ENCODE data around the gene TATDN3. TPM values are rescaled to one million over a fixed set of nuclear protein-coding genes. Genes with fewer than 3 reads are reported as not detected.
A peak's percentile ranks its signal among the peaks of the same experiment; 100 is the strongest.

The TATDN3 gene
- total RNA-seq, 2 experiments from 2014 or later: 35.4 to 52.5 TPM

DNA sequence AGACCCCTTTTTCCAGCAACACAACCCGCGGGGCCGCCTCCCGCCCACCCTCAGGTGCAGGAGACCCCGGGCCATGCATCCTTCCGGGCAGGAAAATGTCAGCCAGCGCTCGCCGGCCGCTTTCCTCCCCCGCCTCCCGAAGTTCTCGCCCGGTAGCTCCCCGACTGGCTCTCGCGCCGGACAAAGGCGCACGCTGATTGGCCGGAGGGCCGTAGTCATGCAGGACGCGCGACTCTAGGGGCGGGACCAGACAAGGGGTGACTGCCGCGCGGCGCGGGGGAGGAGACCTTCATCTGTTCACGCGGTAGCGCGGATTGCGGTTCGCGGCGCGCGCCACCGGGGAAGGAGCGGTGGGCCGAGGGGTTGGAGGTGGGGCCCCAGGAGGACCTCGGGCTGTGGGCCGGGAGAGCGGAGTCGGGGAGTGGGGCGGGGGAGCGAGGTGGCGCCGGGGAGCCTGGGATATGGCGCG lies 66.3 kb downstream of the TATDN3 start, which contains the start of gene FLVCR1:
FLVCR1 (plus strand) TSS at position 284 of the 469 bp plus-strand sequence; CDS start at position 462, 178 bp downstream.
- peak; percentile 97 for DNase-seq (ENCODE audit: low spot score)
- BruUV-seq (replicated peaks): no TSS peak
- peak within 1 kb of the TSS; percentile 81 for H3K4me2 ChIP-seq (ENCODE audit: low read length)
- CTCF ChIA-PET (ENCODE audit: unreplicated experiment): interaction anchor here (0.6 kb wide), 2 partner anchors 14 to 402 kb away, joined by 3 read pairs; no protein-coding TSS in a partner anchor
- peak within 1 kb of the TSS; percentile 49 for H3K27ac ChIP-seq (ENCODE audit: low read depth, low read length, poor library complexity, severe bottlenecking)
- POLR2A ChIA-PET: interaction anchor here (0.6 to 1.7 kb wide), 9 partner anchors 10 to 280 kb away, joined by 3 to 15 read pairs (median 5); partner anchors contain the start of genes NSL1 and TATDN3
- H3K9me2 ChIP-seq (ENCODE audit: insufficient read depth, low read length): no peaks in the 10 kb centered on the region
- H4K20me1 ChIP-seq (ENCODE audit: insufficient read depth, low read length): no peaks in the 10 kb centered on the region
- intact Hi-C loops (cut with micrococcal nuclease; ENCODE audit: unreplicated experiment): loop anchor here (1.0 to 10.0 kb wide), 3 partner anchors 41 to 1183 kb away; partner anchors contain the start of gene NEK2
- peak within 1 kb of the TSS; percentile 80 for H3K4me3 ChIP-seq (ENCODE audit: low read depth, low read length, poor library complexity, severe bottlenecking)
- H3K9me3 ChIP-seq (ENCODE audit: low read length): peaks cover 6% of the 10 kb centered on the region; the same call in 1 of the 2 replicates
- peaks cover 29% of the 10 kb centered on the region for H3K36me3 ChIP-seq (ENCODE audit: insufficient read depth, low read length)
- peaks cover 59% of the 10 kb centered on the region for H3K79me2 ChIP-seq (ENCODE audit: insufficient read depth, low read depth, low read length)
- TF ChIP-seq EZH2phosphoT487 (IDR thresholded peaks at IDR 0.05; ENCODE audit: borderline replicate concordance, low read depth, low read length) (no peak), CTCF (conservative IDR thresholded peaks at IDR 0.05; ENCODE audit: low read length) (no peak)
- H3K4me1 ChIP-seq (ENCODE audit: insufficient read depth, low read length, poor library complexity, severe bottlenecking): peaks cover 34% of the 10 kb centered on the region
- peak within 1 kb of the TSS; percentile 94 for H2AFZ ChIP-seq (ENCODE audit: low read length)

DNA sequence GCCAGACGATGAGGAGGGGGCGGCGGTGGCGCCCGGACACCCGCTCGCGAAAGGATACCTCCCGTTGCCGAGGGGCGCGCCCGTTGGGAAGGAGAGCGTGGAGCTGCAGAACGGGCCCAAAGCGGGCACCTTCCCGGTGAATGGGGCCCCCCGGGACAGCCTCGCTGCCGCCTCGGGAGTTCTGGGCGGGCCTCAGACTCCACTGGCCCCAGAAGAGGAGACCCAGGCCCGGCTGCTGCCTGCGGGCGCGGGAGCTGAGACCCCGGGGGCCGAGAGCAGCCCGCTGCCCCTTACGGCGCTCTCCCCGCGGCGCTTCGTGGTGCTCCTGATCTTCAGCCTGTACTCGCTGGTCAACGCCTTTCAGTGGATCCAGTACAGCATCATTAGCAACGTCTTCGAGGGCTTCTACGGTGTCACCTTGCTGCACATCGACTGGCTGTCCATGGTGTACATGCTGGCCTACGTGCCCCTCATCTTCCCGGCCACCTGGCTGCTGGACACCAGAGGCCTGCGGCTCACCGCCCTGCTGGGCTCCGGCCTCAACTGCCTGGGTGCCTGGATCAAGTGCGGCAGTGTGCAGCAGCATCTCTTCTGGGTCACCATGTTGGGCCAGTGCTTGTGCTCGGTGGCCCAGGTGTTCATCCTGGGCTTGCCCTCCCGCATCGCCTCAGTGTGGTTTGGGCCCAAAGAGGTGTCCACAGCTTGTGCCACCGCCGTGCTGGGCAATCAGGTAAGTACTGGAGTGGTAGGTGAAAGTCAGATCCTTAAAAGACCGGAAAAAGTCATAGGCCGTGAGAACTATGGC lies 67.0 kb downstream of the TATDN3 start:
- peaks cover 34% of the 10 kb centered on the region for H3K4me1 ChIP-seq (ENCODE audit: insufficient read depth, low read length, poor library complexity, severe bottlenecking)
- H2AFZ ChIP-seq (ENCODE audit: low read length): peak overlapping the region; percentile 94; the same call in 1 of the 2 replicates
- peaks cover 6% of the 10 kb centered on the region; the same call in 1 of the 2 replicates for H3K9me3 ChIP-seq (ENCODE audit: low read length)
- intact Hi-C loops (cut with micrococcal nuclease; ENCODE audit: unreplicated experiment): loop anchor here (1.0 to 10.0 kb wide), 3 partner anchors 41 to 1184 kb away; partner anchors contain the start of gene NEK2
- peaks cover 35% of the 10 kb centered on the region for H3K36me3 ChIP-seq (ENCODE audit: insufficient read depth, low read length)
- TF ChIP-seq EZH2phosphoT487 (IDR thresholded peaks at IDR 0.05; ENCODE audit: borderline replicate concordance, low read depth, low read length) (no peak), CTCF (conservative IDR thresholded peaks at IDR 0.05; ENCODE audit: low read length) (no peak)
- peak overlapping the region; percentile 80 for H3K4me3 ChIP-seq (ENCODE audit: low read depth, low read length, poor library complexity, severe bottlenecking)
- peak overlapping the region; percentile 49 for H3K27ac ChIP-seq (ENCODE audit: low read depth, low read length, poor library complexity, severe bottlenecking)
- peaks cover 61% of the 10 kb centered on the region for H3K79me2 ChIP-seq (ENCODE audit: insufficient read depth, low read depth, low read length)
- H4K20me1 ChIP-seq (ENCODE audit: insufficient read depth, low read length): no peaks in the 10 kb centered on the region
- BruUV-seq (replicated peaks): no TSS peak
- H3K4me2 ChIP-seq (ENCODE audit: low read length): peak overlapping the region; percentile 81
- ChIA-PET CTCF (ENCODE audit: unreplicated experiment) (no interaction called here), POLR2A (interaction anchor here (0.6 to 1.6 kb wide), 6 partner anchors 10 to 280 kb away, joined by 3 to 15 read pairs (median 5); partner anchors contain the start of genes NSL1 and TATDN3)
- H3K9me2 ChIP-seq (ENCODE audit: insufficient read depth, low read length): no peaks in the 10 kb centered on the region
- peak; percentile 49 for DNase-seq (ENCODE audit: low spot score)

All from OCI-LY7 (cell line).